Osteoblast (primary cell): ENCODE measurements around the gene NDUFA13. TPM values are rescaled to one million over a fixed set of nuclear protein-coding genes. Genes with fewer than 3 reads are reported as not detected.

ENCODE experiments used
- DNase-seq: peaks from one replicate; pipeline ENCODE4 v3.0.0; 2011; ENCODE audit warnings: low spot score, mixed read lengths; ENCODE audit not compliant: insufficient read length; ENCODE audit errors: missing footprints
- H2AFZ ChIP-seq: 2 replicates; pipeline ENCODE4 v1.6.0; 2011; ENCODE audit warnings: mild to moderate bottlenecking, low read length
- H3K27ac ChIP-seq: 2 replicates; pipeline ENCODE4 v1.5.1; 2011; ENCODE audit warnings: mild to moderate bottlenecking, low read depth, low read length, moderate library complexity
- H3K27me3 ChIP-seq: 2 replicates; pipeline ENCODE4 v1.6.0; 2012; ENCODE audit warnings: mild to moderate bottlenecking, control low read depth, inconsistent platforms, low read length, moderate library complexity; ENCODE audit not compliant: insufficient read depth
- H3K36me3 ChIP-seq: 2 replicates; pipeline ENCODE4 v1.5.1; 2011; ENCODE audit warnings: mild to moderate bottlenecking, low read length, control low read depth, moderate library complexity; ENCODE audit not compliant: insufficient read depth
- H3K4me1 ChIP-seq: 2 replicates; pipeline ENCODE4 v1.5.1; 2011; ENCODE audit warnings: mild to moderate bottlenecking, low read length, control low read depth, moderate library complexity; ENCODE audit not compliant: insufficient read depth
- H3K4me2 ChIP-seq: 2 replicates; pipeline ENCODE4 v1.6.0; 2011; ENCODE audit warnings: mild to moderate bottlenecking, low read length; ENCODE audit not compliant: insufficient read depth
- H3K4me3 ChIP-seq: fragments of 200-600 bp; sonication (generic); 3 replicates; pipeline ENCODE4 v1.5.1; 2012; ENCODE audit warnings: mild to moderate bottlenecking, low read length, inconsistent platforms; ENCODE audit not compliant: insufficient read depth
- H3K79me2 ChIP-seq: 2 replicates; pipeline ENCODE4 v1.6.0; 2012; ENCODE audit warnings: mild to moderate bottlenecking, low read length, control low read depth, inconsistent platforms; ENCODE audit not compliant: insufficient read depth
- H3K9me3 ChIP-seq: 2 replicates; pipeline ENCODE4 v1.5.1; 2011; ENCODE audit warnings: low read depth, low read length, control low read depth
- H4K20me1 ChIP-seq: 2 replicates; pipeline ENCODE4 v1.6.0; 2012; ENCODE audit warnings: mild to moderate bottlenecking, low read length, control low read depth; ENCODE audit not compliant: insufficient read depth
- total RNA-seq: library from RNA; depleted of rRNA; stranded (reverse); fragments of >200 nt; gene quantifications from 2 replicates; pipeline ENCODE4 v1.2.3, GENCODE V29; 2012
- TF ChIP-seq, protein P1 (sequence below): IDR thresholded peaks from 2 replicates; pipeline ENCODE4 v1.5.1; 2011; ENCODE audit warnings: mild to moderate bottlenecking, low read depth, low read length, moderate library complexity; ENCODE audit errors: extremely low read depth

NDUFA13 gene
- total RNA-seq, 1 donor: 160 TPM

DNA sequence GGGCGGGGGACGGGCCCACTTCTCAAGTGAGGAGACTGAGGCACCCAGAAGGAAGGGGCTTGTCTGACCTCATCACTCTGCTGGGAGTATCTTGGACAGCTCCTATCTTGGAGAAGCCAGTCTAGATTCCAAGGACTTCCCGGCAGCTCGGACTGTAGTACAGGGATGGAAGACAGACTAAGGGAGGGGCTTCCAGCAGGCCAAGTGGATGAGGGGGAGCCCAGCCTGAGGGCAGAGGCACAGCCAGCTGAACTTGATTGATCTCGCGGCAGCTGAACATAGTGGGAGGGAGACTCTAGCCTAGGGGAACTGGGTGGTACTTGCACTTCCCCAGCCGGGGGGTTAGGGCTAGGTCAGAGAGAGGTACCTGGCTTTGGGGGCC, 22.8 kb downstream of the NDUFA13 start:
- Histone ChIP-seq H3K9me3 (no peaks in the 10 kb centered on the region), H3K79me2 (no peaks in the 10 kb centered on the region), H2AFZ (no peak overlapping the region), H3K27me3 (peaks cover 14% of the 10 kb centered on the region), H3K4me1 (peaks cover 11% of the 10 kb centered on the region), H3K4me3 (no peak overlapping the region), H4K20me1 (no peaks in the 10 kb centered on the region), H3K27ac (no peak overlapping the region), H3K4me2 (peak overlapping the region; percentile 58), H3K36me3 (no peaks in the 10 kb centered on the region)
- DNase-seq: peak; percentile 96
- TF ChIP-seq, protein P1, sequence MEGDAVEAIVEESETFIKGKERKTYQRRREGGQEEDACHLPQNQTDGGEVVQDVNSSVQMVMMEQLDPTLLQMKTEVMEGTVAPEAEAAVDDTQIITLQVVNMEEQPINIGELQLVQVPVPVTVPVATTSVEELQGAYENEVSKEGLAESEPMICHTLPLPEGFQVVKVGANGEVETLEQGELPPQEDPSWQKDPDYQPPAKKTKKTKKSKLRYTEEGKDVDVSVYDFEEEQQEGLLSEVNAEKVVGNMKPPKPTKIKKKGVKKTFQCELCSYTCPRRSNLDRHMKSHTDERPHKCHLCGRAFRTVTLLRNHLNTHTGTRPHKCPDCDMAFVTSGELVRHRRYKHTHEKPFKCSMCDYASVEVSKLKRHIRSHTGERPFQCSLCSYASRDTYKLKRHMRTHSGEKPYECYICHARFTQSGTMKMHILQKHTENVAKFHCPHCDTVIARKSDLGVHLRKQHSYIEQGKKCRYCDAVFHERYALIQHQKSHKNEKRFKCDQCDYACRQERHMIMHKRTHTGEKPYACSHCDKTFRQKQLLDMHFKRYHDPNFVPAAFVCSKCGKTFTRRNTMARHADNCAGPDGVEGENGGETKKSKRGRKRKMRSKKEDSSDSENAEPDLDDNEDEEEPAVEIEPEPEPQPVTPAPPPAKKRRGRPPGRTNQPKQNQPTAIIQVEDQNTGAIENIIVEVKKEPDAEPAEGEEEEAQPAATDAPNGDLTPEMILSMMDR: no peak

DNA sequence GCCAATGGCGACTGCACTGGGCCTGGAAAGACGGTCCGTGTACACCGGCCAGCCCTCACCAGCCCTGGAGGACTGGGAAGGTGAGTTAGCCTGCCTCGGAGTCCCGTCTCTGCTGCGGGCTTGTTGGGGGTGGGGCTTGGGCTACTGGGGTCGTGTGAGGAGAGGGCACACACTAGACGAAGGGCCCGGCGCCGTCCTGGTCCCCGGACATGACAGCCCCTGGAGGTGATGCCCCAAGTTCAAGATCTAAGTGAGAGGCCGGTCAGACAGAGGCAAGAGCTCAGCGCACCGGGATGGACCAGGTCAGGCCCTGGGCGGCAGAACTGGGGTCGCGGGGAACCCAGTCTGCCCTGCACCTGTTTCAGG, 23.7 kb downstream of the NDUFA13 start:
- Histone ChIP-seq H3K36me3 (no peaks in the 10 kb centered on the region), H3K4me1 (peaks cover 11% of the 10 kb centered on the region), H3K4me3 (no peak overlapping the region), H3K9me3 (no peaks in the 10 kb centered on the region), H2AFZ (no peak overlapping the region), H3K27ac (no peak overlapping the region), H3K79me2 (no peaks in the 10 kb centered on the region), H3K4me2 (no peak overlapping the region), H3K27me3 (peaks cover 14% of the 10 kb centered on the region), H4K20me1 (no peaks in the 10 kb centered on the region)
- TF ChIP-seq, protein P1: no peak
- peak; percentile 87 for DNase-seq

DNA sequence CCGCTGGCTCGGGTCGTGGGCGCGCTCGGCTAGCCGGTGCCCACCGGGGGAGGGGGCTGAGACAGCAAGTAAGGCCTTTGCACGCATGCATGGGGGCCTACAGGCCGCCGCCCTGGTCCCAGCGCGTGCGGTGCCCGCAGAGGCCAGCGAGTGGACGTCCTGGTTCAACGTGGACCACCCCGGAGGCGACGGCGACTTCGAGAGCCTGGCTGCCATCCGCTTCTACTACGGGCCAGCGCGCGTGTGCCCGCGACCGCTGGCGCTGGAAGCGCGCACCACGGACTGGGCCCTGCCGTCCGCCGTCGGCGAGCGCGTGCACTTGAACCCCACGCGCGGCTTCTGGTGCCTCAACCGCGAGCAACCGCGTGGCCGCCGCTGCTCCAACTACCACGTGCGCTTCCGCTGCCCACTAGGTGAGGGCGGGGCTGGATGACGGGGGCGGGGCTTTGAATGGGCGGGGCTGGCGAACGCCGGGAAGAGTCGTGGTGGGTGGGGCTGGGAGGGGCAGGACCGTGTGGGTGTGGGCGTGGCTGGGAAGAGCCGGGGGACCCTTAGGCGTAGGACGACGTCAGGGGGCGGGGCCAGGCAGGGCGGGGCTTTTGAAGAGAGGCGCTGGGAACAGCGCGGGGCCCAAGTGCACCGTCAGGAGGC, 24.2 kb downstream of the NDUFA13 start:
- H3K4me1 ChIP-seq: peaks cover 11% of the 10 kb centered on the region
- TF ChIP-seq, protein P1: no peak
- H3K79me2 ChIP-seq: no peaks in the 10 kb centered on the region
- no peaks in the 10 kb centered on the region for H3K36me3 ChIP-seq
- no peak overlapping the region for H2AFZ ChIP-seq
- H3K4me2 ChIP-seq: no peak overlapping the region
- H3K9me3 ChIP-seq: no peaks in the 10 kb centered on the region
- H3K27ac ChIP-seq: no peak overlapping the region
- peaks cover 14% of the 10 kb centered on the region for H3K27me3 ChIP-seq
- H3K4me3 ChIP-seq: no peak overlapping the region
- no peaks in the 10 kb centered on the region for H4K20me1 ChIP-seq
- peak; percentile 91 for DNase-seq

DNA sequence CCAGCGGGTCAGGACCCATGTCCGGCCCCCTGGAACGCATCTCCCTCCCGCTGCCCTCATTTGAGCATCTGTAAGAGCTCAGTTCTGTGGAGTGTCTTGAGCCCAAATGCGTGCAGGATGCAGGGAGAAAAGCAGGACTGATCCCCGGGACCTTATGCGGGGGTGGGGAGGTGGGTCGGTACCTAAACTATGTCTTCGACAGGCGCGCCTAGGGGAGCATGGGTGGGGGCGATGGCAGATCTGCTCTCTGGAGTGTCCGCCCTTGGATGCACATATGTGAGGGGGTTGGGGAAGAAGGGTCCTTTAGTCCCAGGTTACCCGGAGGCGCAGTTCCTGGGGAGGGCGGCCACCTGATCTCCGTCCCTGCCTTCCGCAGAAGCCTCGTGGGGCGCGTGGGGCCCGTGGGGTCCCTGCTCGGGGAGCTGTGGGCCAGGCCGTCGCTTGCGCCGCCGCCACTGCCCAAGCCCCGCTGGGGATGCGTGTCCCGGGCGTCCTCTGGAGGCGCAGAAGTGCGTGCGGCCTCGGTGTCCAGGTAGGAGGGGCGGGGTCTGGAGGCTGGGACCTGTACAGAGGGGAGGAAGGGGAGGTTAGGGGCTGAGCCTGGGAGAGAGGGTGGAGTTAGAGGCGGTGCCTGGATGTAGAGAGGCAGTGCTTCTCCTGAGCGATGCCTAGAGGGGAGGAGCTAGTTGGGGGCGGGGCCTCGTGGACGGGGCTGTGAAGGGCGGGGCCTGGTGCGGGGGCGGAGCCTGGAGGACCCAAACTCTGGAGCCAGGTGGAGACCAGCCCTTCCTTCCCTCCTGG, 24.9 kb downstream of the NDUFA13 start:
- Histone ChIP-seq H3K4me2 (no peak overlapping the region), H2AFZ (no peak overlapping the region), H3K9me3 (no peaks in the 10 kb centered on the region), H3K79me2 (no peaks in the 10 kb centered on the region), H3K27me3 (peaks cover 14% of the 10 kb centered on the region), H3K4me3 (no peak overlapping the region), H3K27ac (no peak overlapping the region), H4K20me1 (no peaks in the 10 kb centered on the region), H3K36me3 (no peaks in the 10 kb centered on the region), H3K4me1 (peaks cover 11% of the 10 kb centered on the region)
- TF ChIP-seq, protein P1: no peak
- peak; percentile 97 for DNase-seq
